Panc1 (cell line): ENCODE measurements around the gene CANT1.

Experiments used
- POLR2AphosphoS5 ChIP-seq: IDR thresholded peaks from 2 replicates; pipeline ENCODE4 v1.6.1; 2012; ENCODE audit warnings: mild to moderate bottlenecking, low read depth, low read length, moderate library complexity
- SIN3A ChIP-seq: IDR thresholded peaks from 2 replicates; pipeline ENCODE4 v1.6.1; 2012; ENCODE audit warnings: low read depth, mild to moderate bottlenecking, low read length, moderate library complexity, borderline replicate concordance; ENCODE audit not compliant: insufficient read depth
- TF ChIP-seq, protein P1 (sequence below): fragments of 450-650 bp; IDR thresholded peaks from 2 replicates; pipeline ENCODE4 v1.5.1; 2017; ENCODE audit warnings: mild to moderate bottlenecking

DNA sequence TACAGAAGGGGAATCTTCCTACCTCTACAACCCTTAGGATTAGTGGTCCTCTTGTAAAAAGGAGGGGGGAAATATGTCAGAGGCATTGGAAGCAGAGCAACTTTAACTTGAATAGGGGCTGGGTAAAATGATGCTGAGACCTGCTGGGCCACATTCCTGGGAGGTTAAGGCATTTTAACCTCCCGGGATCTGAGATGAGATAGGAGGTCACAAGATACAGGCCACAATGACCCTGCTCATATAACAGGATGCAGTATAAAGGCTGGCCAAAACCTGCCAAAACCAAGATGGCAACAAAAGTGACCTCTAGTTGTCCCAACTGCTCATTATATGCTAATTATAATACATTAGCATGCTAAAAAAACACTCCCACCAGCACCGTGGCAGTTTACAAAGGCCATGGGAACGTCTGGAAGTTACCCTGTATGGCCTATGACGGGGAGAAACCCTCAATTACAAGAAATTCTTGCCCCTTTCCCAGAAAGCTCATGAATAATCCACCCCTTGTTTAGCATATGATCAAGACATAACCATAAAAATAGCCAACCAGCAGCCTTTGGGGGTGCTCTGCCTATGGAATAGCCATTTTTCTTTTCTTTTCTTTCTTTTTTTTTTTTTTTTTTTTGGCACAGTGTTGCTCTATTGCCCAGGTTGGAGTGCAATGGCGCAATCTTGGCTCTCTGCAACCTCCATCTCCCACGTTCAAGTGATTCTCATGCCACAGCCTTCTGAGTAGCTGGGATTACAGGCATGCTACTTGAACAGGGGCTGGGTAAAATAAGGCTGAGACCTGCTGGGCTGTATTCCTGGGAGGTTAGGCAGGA is 8.2 kb upstream of the CANT1 start:
- TF ChIP-seq, protein P1, sequence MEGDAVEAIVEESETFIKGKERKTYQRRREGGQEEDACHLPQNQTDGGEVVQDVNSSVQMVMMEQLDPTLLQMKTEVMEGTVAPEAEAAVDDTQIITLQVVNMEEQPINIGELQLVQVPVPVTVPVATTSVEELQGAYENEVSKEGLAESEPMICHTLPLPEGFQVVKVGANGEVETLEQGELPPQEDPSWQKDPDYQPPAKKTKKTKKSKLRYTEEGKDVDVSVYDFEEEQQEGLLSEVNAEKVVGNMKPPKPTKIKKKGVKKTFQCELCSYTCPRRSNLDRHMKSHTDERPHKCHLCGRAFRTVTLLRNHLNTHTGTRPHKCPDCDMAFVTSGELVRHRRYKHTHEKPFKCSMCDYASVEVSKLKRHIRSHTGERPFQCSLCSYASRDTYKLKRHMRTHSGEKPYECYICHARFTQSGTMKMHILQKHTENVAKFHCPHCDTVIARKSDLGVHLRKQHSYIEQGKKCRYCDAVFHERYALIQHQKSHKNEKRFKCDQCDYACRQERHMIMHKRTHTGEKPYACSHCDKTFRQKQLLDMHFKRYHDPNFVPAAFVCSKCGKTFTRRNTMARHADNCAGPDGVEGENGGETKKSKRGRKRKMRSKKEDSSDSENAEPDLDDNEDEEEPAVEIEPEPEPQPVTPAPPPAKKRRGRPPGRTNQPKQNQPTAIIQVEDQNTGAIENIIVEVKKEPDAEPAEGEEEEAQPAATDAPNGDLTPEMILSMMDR: no peak
- TF ChIP-seq POLR2AphosphoS5 (no peak), SIN3A (no peak)
